ENCODE results near the gene SCYL1.

Gene SCYL1

GRCh38 chr11:65555693-65556231 is 30.9 kb downstream of the SCYL1 start:
- DNase-seq: peak; percentile 21

GRCh38 chr11:65556470-65557279 is 31.8 kb downstream of the SCYL1 start:
- DNase-seq: peak; percentile 24

- peak; percentile 40 for DNase-seq
Measured at GRCh38 chr11:65557280-65558001, 32.6 kb downstream of the SCYL1 start.

- DNase-seq: peak; percentile 62
Measured at GRCh38 chr11:65558002-65558929, 33.4 kb downstream of the SCYL1 start, which contains the start of gene LTBP3. LTBP3 (minus strand) TSS chr11:65558359; CDS start chr11:65557959, 400 bp downstream.

GRCh38 chr11:65558930-65559509 is 34.1 kb downstream of the SCYL1 start:
- no peak for DNase-seq

GRCh38 chr11:65559535-65559934 is 34.7 kb downstream of the SCYL1 start:
- no peak for DNase-seq

- no peak for DNase-seq
Measured at GRCh38 chr11:65559951-65560537, 35.2 kb downstream of the SCYL1 start.

- DNase-seq: peak; percentile 38
Measured at GRCh38 chr11:65560555-65561418, 35.9 kb downstream of the SCYL1 start.

GRCh38 chr11:65562020-65562419 is 37.1 kb downstream of the SCYL1 start:
- no peak for DNase-seq

GRCh38 chr11:65562788-65563187 is 37.9 kb downstream of the SCYL1 start:
- no peak for DNase-seq

- DNase-seq: no peak
Measured at GRCh38 chr11:65563601-65564000, 38.7 kb downstream of the SCYL1 start.

GRCh38 chr11:65564879-65565559 is 40.1 kb downstream of the SCYL1 start:
- DNase-seq: peak; percentile 58

GRCh38 chr11:65565624-65566453 is 41.0 kb downstream of the SCYL1 start:
- DNase-seq: peak; percentile 58

- no peak for DNase-seq
Measured at GRCh38 chr11:65569164-65569972, 44.5 kb downstream of the SCYL1 start.

GRCh38 chr11:65569973-65570918 is 45.4 kb downstream of the SCYL1 start, which contains the start of gene ZNRD2:
ZNRD2 (plus strand) TSS chr11:65570477; CDS start chr11:65570492, 15 bp downstream.
- DNase-seq: peak; percentile 99

- DNase-seq: no peak
Measured at GRCh38 chr11:65571420-65571819, 46.5 kb downstream of the SCYL1 start.

GRCh38 chr11:65571940-65572339 is 47.1 kb downstream of the SCYL1 start:
- DNase-seq: peak; percentile 46

Measured in CD4-positive, alpha-beta T cell treated with Interleukin-6 for 4 hours (primary cell).